WTC11 (cell line): ENCODE measurements around the gene AMBRA1.

ENCODE experiments used
- NFE2L1 ChIP-seq: sonication (generic); formaldehyde crosslinking; IDR thresholded peaks from 2 replicates; pipeline ENCODE4 v1.8.1; 2023; ENCODE audit warnings: missing genetic modification reagents
- TEAD1 ChIP-seq: sonication (generic); formaldehyde crosslinking; IDR thresholded peaks from 2 replicates; pipeline ENCODE4 v1.8.0; 2022; ENCODE audit warnings: mild to moderate bottlenecking, missing genetic modification reagents
- TEAD4 ChIP-seq: sonication (generic); formaldehyde crosslinking; IDR thresholded peaks from 2 replicates; pipeline ENCODE4 v1.8.0; 2022; ENCODE audit warnings: mild to moderate bottlenecking, missing genetic modification reagents

DNA sequence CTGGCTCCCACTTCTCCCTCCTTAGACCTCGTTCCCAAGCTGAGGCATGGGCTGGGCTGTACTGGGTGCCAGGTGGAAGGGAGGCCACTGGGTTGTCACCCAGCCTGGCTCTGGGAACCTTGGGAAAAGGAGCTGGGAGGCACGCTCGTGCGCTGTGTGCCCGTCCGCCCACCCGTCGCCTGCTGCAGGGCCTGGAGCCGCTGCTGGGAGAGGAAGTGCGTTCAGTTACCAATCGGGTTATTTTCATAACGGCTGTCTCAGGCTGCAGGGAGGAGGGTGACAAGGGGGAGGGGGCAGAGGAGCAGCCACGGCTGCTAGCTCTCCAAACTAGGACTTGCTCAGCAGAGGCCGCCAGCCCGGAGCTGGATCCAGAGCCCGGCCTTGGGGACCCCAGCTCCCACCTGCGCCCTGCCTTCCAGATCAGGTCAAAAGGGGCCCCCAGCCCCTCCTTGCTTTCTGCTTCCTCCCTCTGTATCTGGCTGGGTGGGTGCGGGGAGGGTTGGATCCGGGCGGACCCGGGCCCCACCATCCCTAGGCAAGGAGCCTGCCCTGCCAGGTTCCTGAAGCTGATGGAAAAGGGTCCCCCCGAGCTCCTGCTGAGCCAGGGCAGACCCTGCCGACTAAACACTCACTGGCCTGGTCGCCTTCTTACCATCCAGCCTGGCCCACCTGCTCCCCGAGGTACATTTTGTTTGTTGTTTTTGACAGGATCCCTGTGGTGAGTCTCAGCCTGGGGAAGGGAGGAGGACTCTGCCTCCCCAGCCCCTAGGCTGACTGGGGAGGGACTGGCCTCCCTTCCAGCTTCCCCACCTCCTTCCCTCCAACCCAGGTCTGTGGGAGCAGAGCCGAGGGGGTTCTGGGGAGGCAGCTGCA is 232.3 kb downstream of the AMBRA1 start:
- TF ChIP-seq TEAD4 (CRISPR knock-in tag) (no peak), TEAD1 (no peak), NFE2L1 (CRISPR knock-in tag) (no peak)
